PC-9 (cell line): ENCODE measurements around the gene CDK2AP2. TPM values are rescaled to one million over a fixed set of nuclear protein-coding genes. Genes with fewer than 3 reads are reported as not detected.

Experiments
- BruUV-seq: library from RNA; stranded (reverse); fragments of 400-500 nt; replicated peaks from 2 replicates; lab custom pipeline; 2021; lab: Mats Ljungman, UMichigan
- CTCF ChIA-PET: fragments of 300-600 bp; sonication (Branson Sonifier 250); formaldehyde crosslinking; loops from one replicate; lab custom pipeline; 2022; ENCODE audit warnings: antibody characterized with exemption; lab: Charles Lee
- POLR2A ChIA-PET: fragments of 300-600 bp; sonication (Branson Sonifier 250); formaldehyde crosslinking; loops from one replicate; lab custom pipeline; 2022; ENCODE audit warnings: antibody characterized with exemption; ENCODE audit not compliant: unreplicated experiment; lab: Charles Lee
- DNase-seq, 2 experiments: peaks; one replicate each; pipeline versions ENCODE4 v3.0.0 to v3.0.0-alpha.2; 2015 to 2022; ENCODE audit warnings: mixed read lengths in 1 of 2
- H2AFZ ChIP-seq: fragments of 200-600 bp; sonication (generic); 2 replicates; pipeline ENCODE4 v1.8.1; 2017; ENCODE audit warnings: antibody characterized with exemption
- H3F3A ChIP-seq: fragments of 200-600 bp; sonication (generic); 2 replicates; pipeline ENCODE4 v1.8.1; 2017; ENCODE audit warnings: antibody characterized with exemption, mild to moderate bottlenecking, low read depth; ENCODE audit not compliant: insufficient read depth
- H3K27ac ChIP-seq: fragments of 200-600 bp; sonication (generic); 2 replicates; pipeline ENCODE4 v1.6.1; 2016; ENCODE audit warnings: mixed run types
- H3K27me3 ChIP-seq: fragments of 200-600 bp; sonication (generic); 2 replicates; pipeline ENCODE4 v1.6.1; 2016; ENCODE audit warnings: low read depth, mixed run types; ENCODE audit not compliant: insufficient read depth
- H3K36me3 ChIP-seq: fragments of 200-600 bp; sonication (generic); 2 replicates; pipeline ENCODE4 v1.6.1; 2016; ENCODE audit warnings: low read depth, mixed run types
- H3K4me1 ChIP-seq: fragments of 200-600 bp; sonication (generic); replicated peaks from 2 replicates; pipeline ENCODE4 v1.6.1; 2016; ENCODE audit warnings: mixed run types; ENCODE audit not compliant: insufficient read depth
- H3K4me2 ChIP-seq: fragments of 200-600 bp; sonication (generic); 2 replicates; pipeline ENCODE4 v1.6.1; 2017; ENCODE audit warnings: mixed run types
- H3K4me3 ChIP-seq: fragments of 200-600 bp; sonication (generic); 2 replicates; pipeline ENCODE4 v1.6.1; 2016; ENCODE audit warnings: mixed run types
- H3K79me2 ChIP-seq: fragments of 200-600 bp; sonication (generic); 2 replicates; pipeline ENCODE4 v1.6.1; 2017; ENCODE audit warnings: low read depth, mixed run types
- H3K9me2 ChIP-seq: fragments of 200-600 bp; sonication (generic); 2 replicates; pipeline ENCODE4 v1.8.1; 2017; ENCODE audit warnings: mild to moderate bottlenecking; ENCODE audit not compliant: insufficient read depth
- H3K9me3 ChIP-seq: fragments of 200-600 bp; sonication (generic); 2 replicates; pipeline ENCODE4 v1.8.1; 2016; ENCODE audit warnings: low read depth; ENCODE audit not compliant: insufficient read depth
- H4K20me1 ChIP-seq: fragments of 200-600 bp; sonication (generic); 2 replicates; pipeline ENCODE4 v1.8.1; 2017; ENCODE audit not compliant: insufficient read depth
- CTCF ChIP-seq: fragments of 200-600 bp; sonication (generic); conservative IDR thresholded peaks from 2 replicates; pipeline ENCODE4 v1.6.1; 2017; ENCODE audit warnings: mixed run types, antibody characterized with exemption, mild to moderate bottlenecking, moderate library complexity
- EZH2 ChIP-seq: fragments of 200-600 bp; sonication (generic); IDR thresholded peaks from 2 replicates; pipeline ENCODE4 v1.8.0; 2017; ENCODE audit warnings: antibody characterized with exemption, low read depth
- intact Hi-C: fragments of 100-400 bp; cut with micrococcal nuclease; formaldehyde crosslinking; loops from one replicate; pipeline ENCODE4 v1.10.0; 2022; ENCODE audit not compliant: unreplicated experiment
- total RNA-seq: library from RNA; stranded (reverse); gene quantifications from 2 replicates; pipeline ENCODE4 v1.2.3, GENCODE V29; 2021

Gene CDK2AP2
- total RNA-seq, 1 experiment from 2014 or later, result 80.0 TPM

GRCh38 chr11:67544616-67545242 is 36.8 kb upstream of the CDK2AP2 start:
- H3K36me3 ChIP-seq, result no peaks in the 10 kb centered on the region
- no TSS peak for BruUV-seq
- DNase-seq, result no peak
- POLR2A ChIA-PET, result interaction anchor here (0.5 to 0.6 kb wide), 2 partner anchors 30 to 143 kb away, joined by 4 to 10 read pairs; partner anchors contain the start of gene PPP1CA
- no peak overlapping the region for H3K4me2 ChIP-seq
- H3K9me2 ChIP-seq, result no peaks in the 10 kb centered on the region
- no peaks in the 10 kb centered on the region for H3F3A ChIP-seq
- H3K27me3 ChIP-seq, result no peaks in the 10 kb centered on the region
- H3K4me3 ChIP-seq, result no peak overlapping the region
- H3K9me3 ChIP-seq, result no peaks in the 10 kb centered on the region
- TF ChIP-seq CTCF, result no peak
- no peak for TF ChIP-seq EZH2
- H3K27ac ChIP-seq, result no peak overlapping the region
- CTCF ChIA-PET, result no interaction called here
- no peak overlapping the region for H2AFZ ChIP-seq
- no peaks in the 10 kb centered on the region for H4K20me1 ChIP-seq
- intact Hi-C loops, result no loop called here
- H3K79me2 ChIP-seq, result no peaks in the 10 kb centered on the region
- 0 out of 2 replicates have a peak, but pooled peaks cover 7% of the 10 kb centered on the region for H3K4me1 ChIP-seq

GRCh38 chr11:67543585-67543984 is 35.6 kb upstream of the CDK2AP2 start:
- no peaks in the 10 kb centered on the region for H4K20me1 ChIP-seq
- H3F3A ChIP-seq, result no peaks in the 10 kb centered on the region
- ChIA-PET CTCF (no interaction called here), POLR2A (no interaction called here)
- no peak for TF ChIP-seq EZH2
- TF ChIP-seq CTCF, result no peak
- H3K27me3 ChIP-seq, result no peaks in the 10 kb centered on the region
- H3K4me1 ChIP-seq, result 0 out of 2 replicates have a peak, but pooled peaks cover 7% of the 10 kb centered on the region
- H3K4me3 ChIP-seq, result no peak overlapping the region
- no peak overlapping the region for H3K27ac ChIP-seq
- H3K36me3 ChIP-seq, result no peaks in the 10 kb centered on the region
- no peaks in the 10 kb centered on the region for H3K9me2 ChIP-seq
- intact Hi-C loops, result no loop called here
- DNase-seq, result no peak
- H2AFZ ChIP-seq, result no peak overlapping the region
- no peaks in the 10 kb centered on the region for H3K79me2 ChIP-seq
- H3K9me3 ChIP-seq, result no peaks in the 10 kb centered on the region
- BruUV-seq, result no TSS peak
- H3K4me2 ChIP-seq, result no peak overlapping the region

GRCh38 chr11:67542971-67543370 is 35.0 kb upstream of the CDK2AP2 start:
- Histone ChIP-seq H4K20me1 (no peaks in the 10 kb centered on the region), H3K27me3 (no peaks in the 10 kb centered on the region), H3F3A (no peaks in the 10 kb centered on the region), H2AFZ (no peak overlapping the region), H3K9me3 (no peaks in the 10 kb centered on the region), H3K79me2 (no peaks in the 10 kb centered on the region), H3K27ac (no peak overlapping the region), H3K4me3 (no peak overlapping the region), H3K4me2 (no peak overlapping the region), H3K4me1 (0 out of 2 replicates have a peak, but pooled peaks cover 7% of the 10 kb centered on the region), H3K9me2 (no peaks in the 10 kb centered on the region), H3K36me3 (no peaks in the 10 kb centered on the region)
- intact Hi-C loops, result no loop called here
- TF ChIP-seq EZH2 (no peak), CTCF (no peak)
- ChIA-PET POLR2A (no interaction called here), CTCF (no interaction called here)
- DNase-seq, result no peak
- no TSS peak for BruUV-seq
